ENCODE data around the gene PRKX. TPM values are rescaled to one million over a fixed set of nuclear protein-coding genes. Genes with fewer than 3 reads are reported as not detected.
A peak's percentile ranks its signal among the peaks of the same experiment; 100 is the strongest.
"Not testable (repeated sequence)": the region's sequence is repeated elsewhere in the genome, so short reads cannot be mapped to it uniquely, and the experiment has no call there.

Gene PRKX
- total RNA-seq, 2 donors from 2014 or later: 69.5 to 73.9 TPM

DNA sequence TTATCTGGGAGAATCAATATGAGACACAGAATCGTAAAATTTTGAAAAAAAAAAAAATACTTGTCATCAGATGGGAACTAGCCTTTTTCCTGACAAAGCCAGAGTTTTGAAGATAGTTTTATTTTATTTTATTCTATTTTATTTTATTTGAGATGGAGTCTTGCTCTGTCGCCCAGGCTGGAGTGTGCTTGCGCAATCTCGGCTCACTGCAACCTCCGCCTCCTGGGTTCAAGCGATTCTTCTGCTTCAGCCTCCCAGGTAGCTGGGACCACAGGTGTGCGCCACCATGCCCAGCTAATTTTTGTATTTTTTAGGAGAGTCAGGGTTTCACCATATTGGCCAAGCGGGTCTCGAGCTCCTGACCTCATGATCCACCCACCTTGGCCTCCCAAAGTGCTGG, 10.0 kb upstream of the PRKX start:
- not testable (repeated sequence) for H3K4me1 Mint-ChIP-seq; H3K9me3 ChIP-seq (ENCODE audit: control insufficient read depth, low read length, poor library complexity, severe bottlenecking); H3K27ac Mint-ChIP-seq; DNase-seq; H3K4me3 Mint-ChIP-seq; ATAC-seq; H3K36me3 Mint-ChIP-seq (ENCODE audit: low read depth); H3K27me3 Mint-ChIP-seq

DNA sequence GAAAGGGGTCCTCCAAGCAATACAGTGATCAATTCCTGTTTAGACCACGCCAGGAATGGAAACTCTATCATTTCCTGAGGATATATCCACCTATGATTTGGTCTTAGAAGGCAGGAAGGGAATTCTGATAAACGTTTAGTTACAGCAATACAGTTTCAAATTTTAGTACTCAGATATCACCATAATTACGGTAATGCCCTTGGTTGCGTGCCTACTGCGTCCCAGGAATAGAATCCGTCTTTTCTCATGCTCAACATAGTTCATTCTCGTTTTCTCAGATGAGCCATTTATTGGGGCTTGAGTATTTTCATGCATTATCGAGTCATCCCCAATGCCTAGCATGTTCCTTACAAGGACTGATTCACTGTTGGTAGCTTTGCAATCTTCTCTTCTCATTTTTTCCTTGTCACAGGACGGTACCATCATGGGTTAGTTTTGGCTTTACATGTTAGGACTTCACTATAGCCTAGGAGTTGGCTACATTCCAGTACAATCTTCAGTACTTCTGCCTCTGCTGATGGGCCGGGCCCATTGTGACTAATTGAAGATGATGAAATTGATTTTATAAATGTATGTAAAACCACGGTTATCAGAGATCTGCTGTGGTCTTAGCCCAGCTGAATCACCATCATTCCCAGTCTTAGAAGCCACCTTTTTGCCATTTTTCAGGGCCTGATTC, 4.4 kb upstream of the PRKX start:
- Mint-ChIP-seq H3K36me3 (ENCODE audit: low read depth) (no peaks in the 10 kb centered on the region), H3K4me1 (peaks cover 2% of the 10 kb centered on the region), H3K27ac (no peak overlapping the region), H3K27me3 (no peaks in the 10 kb centered on the region), H3K4me3 (no peak overlapping the region)
- no peaks in the 10 kb centered on the region for H3K9me3 ChIP-seq (ENCODE audit: control insufficient read depth, low read length, poor library complexity, severe bottlenecking)
- DNase-seq (no peak), ATAC-seq (no peak)

DNA sequence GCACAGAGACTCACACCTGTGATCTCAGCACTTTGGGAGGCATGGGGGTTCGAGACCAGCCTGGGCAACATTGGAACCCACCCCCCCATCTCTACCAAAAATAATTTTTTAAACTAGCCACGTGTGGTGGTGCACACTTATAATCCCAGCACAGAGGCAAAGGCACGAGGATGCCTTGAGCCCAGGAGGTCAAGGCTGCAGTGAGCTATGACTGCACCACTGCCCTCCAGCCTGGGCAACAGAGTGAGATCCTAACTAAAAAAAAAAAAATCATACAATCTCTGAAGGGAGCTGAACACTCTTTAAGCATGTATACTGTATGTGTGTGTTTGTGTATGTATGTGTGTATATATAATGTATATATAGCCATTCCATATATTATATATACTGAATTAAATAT, 2.5 kb upstream of the PRKX start:
- DNase-seq: no peak
- ATAC-seq: no peak
- H3K9me3 ChIP-seq (ENCODE audit: control insufficient read depth, low read length, poor library complexity, severe bottlenecking): no peaks in the 10 kb centered on the region
- H3K4me1 Mint-ChIP-seq: peaks cover 7% of the 10 kb centered on the region
- no peak overlapping the region for H3K4me3 Mint-ChIP-seq
- H3K27ac Mint-ChIP-seq: no peak overlapping the region
- H3K36me3 Mint-ChIP-seq (ENCODE audit: low read depth): peaks cover 2% of the 10 kb centered on the region
- H3K27me3 Mint-ChIP-seq: no peaks in the 10 kb centered on the region

DNA sequence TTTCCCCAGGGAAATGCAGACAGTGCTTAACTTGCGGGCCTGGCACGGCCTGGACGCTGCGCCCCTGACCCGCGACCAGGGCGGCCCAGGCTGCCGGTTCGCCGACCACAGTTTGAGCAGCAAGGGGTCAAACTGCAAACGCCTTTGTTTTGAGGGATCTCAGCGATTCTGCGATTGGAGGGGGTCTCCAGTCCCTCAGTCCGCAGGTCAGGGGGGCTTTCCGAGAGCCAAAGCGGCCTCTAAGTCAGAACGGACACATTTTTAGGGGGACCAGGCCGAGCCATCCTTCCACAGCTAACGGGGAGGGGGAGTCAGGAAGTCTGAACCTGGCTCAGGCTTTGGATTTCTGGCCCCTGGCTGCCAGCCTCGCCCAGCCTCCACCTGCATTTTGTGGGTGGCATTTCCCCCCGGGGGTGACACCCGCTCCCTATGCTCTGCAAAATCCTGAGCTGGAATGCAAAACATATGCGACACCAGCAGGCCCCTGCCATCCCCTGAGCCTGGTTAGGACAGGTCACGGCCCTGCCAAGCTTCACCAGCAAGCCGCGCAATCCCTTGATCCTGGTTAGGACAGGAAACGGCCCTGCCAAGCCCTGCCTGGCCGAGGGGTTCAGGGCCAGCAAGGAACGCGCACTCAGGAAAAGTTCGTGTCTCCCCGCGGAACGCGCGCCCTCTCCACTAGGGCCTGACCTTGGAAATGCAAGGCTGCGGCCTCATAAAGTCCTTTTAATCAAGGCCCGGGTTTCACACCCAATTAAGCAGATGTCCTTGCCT, 1.4 kb upstream of the PRKX start:
- not testable (repeated sequence) for H3K27ac Mint-ChIP-seq; H3K27me3 Mint-ChIP-seq; DNase-seq; H3K4me3 Mint-ChIP-seq; H3K36me3 Mint-ChIP-seq (ENCODE audit: low read depth); ATAC-seq; H3K9me3 ChIP-seq (ENCODE audit: control insufficient read depth, low read length, poor library complexity, severe bottlenecking); H3K4me1 Mint-ChIP-seq

DNA sequence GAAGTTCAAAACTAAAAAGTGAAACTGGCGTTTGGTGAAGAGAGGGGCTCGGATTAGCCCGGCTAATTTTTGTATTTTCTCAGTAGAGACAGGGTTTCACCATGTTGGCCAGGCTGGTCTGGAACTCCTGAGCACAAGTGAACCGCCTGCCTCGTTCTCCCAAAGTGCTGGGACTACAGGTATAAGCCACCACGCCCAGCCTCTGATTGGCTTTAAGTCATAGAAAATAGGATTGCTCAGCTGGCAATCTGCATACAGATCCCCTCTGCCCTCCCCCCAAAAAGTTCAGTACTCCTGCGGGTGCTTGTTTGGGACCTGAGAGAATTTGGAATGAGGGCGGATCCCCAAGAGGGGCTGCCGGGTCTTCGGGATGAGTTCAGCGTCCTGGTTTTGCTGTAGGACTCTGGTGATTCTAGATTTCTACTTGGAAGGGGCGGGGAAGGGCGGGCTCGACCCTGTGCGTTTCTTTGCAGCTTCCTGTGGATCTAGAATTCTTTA, 537 bp upstream of the PRKX start:
- H3K27ac Mint-ChIP-seq: no peak overlapping the region
- peaks cover 2% of the 10 kb centered on the region for H3K36me3 Mint-ChIP-seq (ENCODE audit: low read depth)
- H3K9me3 ChIP-seq (ENCODE audit: control insufficient read depth, low read length, poor library complexity, severe bottlenecking): no peaks in the 10 kb centered on the region
- H3K4me1 Mint-ChIP-seq: peaks cover 5% of the 10 kb centered on the region
- ATAC-seq: no peak
- peak overlapping the region; percentile 98 for H3K4me3 Mint-ChIP-seq
- no peak for DNase-seq
- H3K27me3 Mint-ChIP-seq: no peaks in the 10 kb centered on the region

DNA sequence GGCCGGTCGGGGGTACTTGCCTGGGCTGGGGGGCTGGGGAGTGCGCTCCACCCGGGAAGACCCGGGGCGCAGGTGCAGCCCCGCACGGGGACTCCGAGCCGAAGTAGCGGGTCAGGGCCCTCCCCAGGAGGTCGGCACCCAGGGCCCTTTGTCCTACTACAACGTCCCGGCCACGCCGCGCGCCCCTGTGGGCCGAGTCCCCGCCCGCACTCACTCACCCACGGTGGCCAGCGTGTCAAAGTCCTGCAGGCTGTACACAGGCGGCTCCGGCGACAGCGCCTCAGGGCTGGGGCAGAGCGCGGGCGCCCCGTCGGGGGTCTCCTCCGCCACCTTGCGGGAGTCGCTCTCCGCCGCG, 602 bp downstream of the PRKX start:
- ATAC-seq: no peak
- H3K4me1 Mint-ChIP-seq: peaks cover 8% of the 10 kb centered on the region
- peaks cover 2% of the 10 kb centered on the region for H3K36me3 Mint-ChIP-seq (ENCODE audit: low read depth)

DNA sequence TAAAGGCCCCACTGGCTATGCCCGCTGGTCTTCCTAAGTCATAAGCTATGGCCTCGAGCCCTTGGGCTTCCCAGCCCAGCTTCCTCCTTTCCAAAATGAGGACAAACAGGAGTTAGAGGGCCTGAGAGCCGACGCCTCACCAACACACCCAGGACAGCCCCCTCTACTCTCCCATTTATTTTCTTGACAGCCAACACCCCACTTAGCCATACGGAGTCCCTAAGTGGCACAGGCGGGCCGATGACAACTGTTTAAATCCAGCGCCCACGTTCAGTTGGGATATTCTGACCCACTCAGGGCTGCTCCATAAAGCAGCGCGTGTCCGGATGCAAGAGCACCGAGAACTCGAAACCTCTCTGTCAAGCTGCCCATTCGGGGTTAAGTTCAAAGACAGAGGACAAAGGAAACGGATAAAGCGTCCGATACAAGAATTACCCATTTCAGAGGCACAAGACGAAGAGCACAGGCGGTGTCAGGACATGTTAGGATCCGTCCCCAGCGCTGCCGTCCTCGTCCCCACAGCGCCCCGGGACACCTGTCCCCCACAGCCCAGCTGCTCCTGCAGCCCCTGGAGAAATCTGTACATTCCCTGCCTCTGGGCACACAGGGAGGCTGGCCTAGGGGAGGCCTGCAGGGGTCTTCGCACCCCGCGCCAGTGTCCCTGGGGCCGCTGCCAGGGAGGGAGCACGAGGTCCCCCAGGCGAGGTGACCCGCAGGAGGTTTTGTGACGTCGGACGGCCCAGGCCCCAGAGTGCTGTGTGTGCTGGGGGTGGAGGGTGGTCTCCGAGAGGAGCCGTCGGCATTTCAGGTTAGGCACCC, 1.2 kb downstream of the PRKX start:
- ATAC-seq (no peak), DNase-seq (no peak)
- Mint-ChIP-seq H3K27ac (peak overlapping the region; percentile 92), H3K4me1 (peaks cover 8% of the 10 kb centered on the region), H3K27me3 (no peaks in the 10 kb centered on the region), H3K36me3 (ENCODE audit: low read depth) (peaks cover 2% of the 10 kb centered on the region), H3K4me3 (peak overlapping the region; percentile 98)
- no peaks in the 10 kb centered on the region for H3K9me3 ChIP-seq (ENCODE audit: control insufficient read depth, low read length, poor library complexity, severe bottlenecking)

More for the DNA sequence above, 602 bp downstream of the PRKX start:
- H3K27ac Mint-ChIP-seq: no peak overlapping the region
- H3K27me3 Mint-ChIP-seq: no peaks in the 10 kb centered on the region
- no peak for DNase-seq
- H3K9me3 ChIP-seq (ENCODE audit: control insufficient read depth, low read length, poor library complexity, severe bottlenecking): no peaks in the 10 kb centered on the region
- peak overlapping the region; percentile 98 for H3K4me3 Mint-ChIP-seq

DNA sequence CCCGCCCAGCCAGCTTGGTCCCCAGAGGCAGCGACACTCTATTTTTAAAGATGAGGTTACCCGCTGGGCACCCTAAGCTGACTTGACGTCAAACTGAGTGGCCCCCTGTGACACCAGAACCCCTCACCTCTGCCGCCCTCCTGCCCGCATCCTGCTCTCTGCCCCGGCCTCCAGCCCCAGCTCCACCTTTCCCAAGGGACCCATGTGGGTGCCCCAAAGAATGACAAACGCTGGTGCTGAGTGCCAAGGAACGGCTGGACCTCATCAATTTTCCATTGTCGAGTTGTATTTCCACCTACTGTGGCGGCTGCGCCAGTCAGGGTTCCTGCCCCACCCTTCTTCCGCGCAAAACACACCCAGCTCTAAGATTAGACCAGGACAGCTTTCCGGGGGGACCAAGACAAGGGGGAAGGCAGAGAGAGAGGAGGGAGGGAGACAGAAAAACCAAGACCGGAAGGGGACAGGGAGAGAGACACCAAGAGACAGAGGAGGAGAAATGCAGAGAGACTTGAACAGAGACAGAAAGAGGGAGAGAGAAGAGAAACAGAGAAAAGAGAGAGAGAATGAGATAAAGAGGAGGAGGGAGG, 2.0 kb downstream of the PRKX start:
- Mint-ChIP-seq H3K36me3 (ENCODE audit: low read depth) (peaks cover 2% of the 10 kb centered on the region), H3K4me3 (peak overlapping the region; percentile 98), H3K27me3 (no peaks in the 10 kb centered on the region), H3K4me1 (peaks cover 8% of the 10 kb centered on the region), H3K27ac (peak overlapping the region; percentile 92)
- ATAC-seq (peak; percentile 11), DNase-seq (peak in 1 of 3 donors; percentile 7)
- no peaks in the 10 kb centered on the region for H3K9me3 ChIP-seq (ENCODE audit: control insufficient read depth, low read length, poor library complexity, severe bottlenecking)

DNA sequence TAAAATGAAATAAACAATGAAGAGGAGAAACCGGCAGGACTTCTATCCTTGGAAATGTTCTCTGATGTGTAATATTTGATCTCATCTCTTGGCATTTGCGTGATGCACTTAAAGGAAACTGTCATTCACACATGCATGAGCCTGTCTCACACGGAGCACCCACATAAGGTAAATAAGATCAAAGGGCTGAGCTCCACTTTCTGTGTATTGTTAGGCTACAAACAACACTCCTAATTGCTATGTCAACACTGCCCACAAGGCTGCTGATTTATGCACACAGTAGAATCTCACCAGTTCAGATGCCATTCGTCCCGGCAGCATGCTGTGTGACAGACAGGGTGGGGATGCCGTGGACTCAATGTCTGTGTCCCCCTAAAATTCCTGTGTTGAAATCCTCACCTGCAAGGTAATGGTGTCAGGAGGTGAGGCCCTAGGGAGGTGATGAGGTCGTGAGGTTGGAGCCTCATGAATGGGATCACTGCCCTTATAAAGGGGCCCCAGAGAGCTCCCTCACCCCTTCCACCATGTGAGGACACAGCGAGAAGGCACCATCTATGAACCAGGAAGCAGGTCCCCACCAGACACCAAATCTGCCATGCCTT, 5.7 kb downstream of the PRKX start:
- ATAC-seq: peak; percentile 74
- not testable (repeated sequence) for H3K27me3 Mint-ChIP-seq; H3K36me3 Mint-ChIP-seq (ENCODE audit: low read depth); H3K9me3 ChIP-seq (ENCODE audit: control insufficient read depth, low read length, poor library complexity, severe bottlenecking); DNase-seq; H3K4me1 Mint-ChIP-seq
- Mint-ChIP-seq H3K27ac (peak overlapping the region; percentile 92), H3K4me3 (peak overlapping the region; percentile 82)

DNA sequence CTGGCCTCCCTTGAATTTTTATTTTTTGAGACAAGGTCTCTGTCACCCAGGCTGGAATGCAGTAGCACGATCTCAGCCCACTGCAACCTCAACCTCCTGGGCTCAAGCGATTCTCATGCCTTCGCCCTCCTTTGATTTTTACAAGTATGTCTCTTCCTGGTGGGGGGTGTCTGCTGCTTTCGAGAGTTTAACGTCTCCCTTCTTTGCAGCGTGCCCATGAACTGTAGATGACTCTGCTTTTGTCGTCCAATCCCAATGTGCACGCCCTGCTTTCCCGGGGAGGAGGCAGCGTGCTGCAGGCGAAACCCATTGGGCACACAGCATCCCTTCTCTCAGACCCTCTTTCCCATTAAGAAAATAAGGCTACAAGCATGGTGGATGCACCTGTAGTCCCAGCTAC, 7.0 kb downstream of the PRKX start:
- ATAC-seq: no peak
- Mint-ChIP-seq H3K4me1 (peaks cover 9% of the 10 kb centered on the region), H3K36me3 (ENCODE audit: low read depth) (no peaks in the 10 kb centered on the region), H3K4me3 (peak overlapping the region; percentile 43), H3K27ac (peak overlapping the region; percentile 77), H3K27me3 (no peaks in the 10 kb centered on the region)
- H3K9me3 ChIP-seq (ENCODE audit: control insufficient read depth, low read length, poor library complexity, severe bottlenecking): no peaks in the 10 kb centered on the region
- DNase-seq: no peak

DNA sequence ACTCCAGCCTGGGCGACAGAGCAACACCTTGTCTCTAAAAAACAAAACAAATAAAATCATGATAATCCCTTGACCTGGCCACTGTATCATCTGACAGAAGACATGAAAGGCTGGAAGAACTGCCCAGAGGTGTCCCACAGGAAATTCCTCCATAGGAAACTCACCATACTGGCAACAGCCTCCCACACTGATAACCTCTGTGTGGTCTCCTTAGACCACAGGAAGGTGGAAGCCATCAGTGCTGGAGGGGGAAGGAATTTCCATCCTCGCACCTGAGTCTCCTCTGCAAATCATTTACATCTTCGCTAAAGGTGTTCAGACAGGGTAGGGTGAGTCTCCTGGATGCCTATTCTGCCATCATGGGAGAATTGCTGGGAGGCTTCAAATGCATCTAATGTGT, 10.2 kb downstream of the PRKX start:
- H3K4me1 Mint-ChIP-seq: peaks cover 20% of the 10 kb centered on the region

DNA sequence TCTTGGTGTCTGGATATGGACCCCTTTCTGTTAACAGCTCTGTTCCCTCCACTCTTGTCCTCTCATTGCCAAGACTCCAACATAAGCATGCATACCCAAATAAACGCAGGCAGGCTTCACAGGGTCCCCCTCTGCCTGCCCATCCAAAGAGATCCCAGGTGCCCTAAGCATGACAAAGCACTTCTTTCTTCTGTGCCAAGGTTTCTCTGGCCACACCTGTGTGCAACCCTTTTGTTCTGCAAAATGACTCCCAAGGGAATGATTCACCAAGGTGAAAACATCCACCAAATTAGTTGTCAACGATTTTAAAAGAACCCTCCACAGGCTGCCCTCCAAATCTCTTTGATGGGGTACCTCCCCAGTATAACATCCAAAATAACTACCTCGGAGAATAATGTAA, 11.4 kb downstream of the PRKX start:
- Mint-ChIP-seq H3K4me1 (peaks cover 18% of the 10 kb centered on the region), H3K27ac (peak overlapping the region; percentile 97)
- ATAC-seq; H3K27me3 Mint-ChIP-seq; H3K36me3 Mint-ChIP-seq (ENCODE audit: low read depth); DNase-seq; H3K9me3 ChIP-seq (ENCODE audit: control insufficient read depth, low read length, poor library complexity, severe bottlenecking); H3K4me3 Mint-ChIP-seq: not testable (repeated sequence)

More for the DNA sequence above, 10.2 kb downstream of the PRKX start:
- not testable (repeated sequence) for H3K4me3 Mint-ChIP-seq; ATAC-seq; H3K9me3 ChIP-seq (ENCODE audit: control insufficient read depth, low read length, poor library complexity, severe bottlenecking); H3K36me3 Mint-ChIP-seq (ENCODE audit: low read depth); DNase-seq; H3K27me3 Mint-ChIP-seq
- peak overlapping the region; percentile 77 for H3K27ac Mint-ChIP-seq

Data from T-helper 17 cell (primary cell).